GM19099 (cell line): Measurements from ENCODE around the gene ATP11A.

ENCODE experiments used
- POLR2A ChIP-seq: IDR thresholded peaks from 3 replicates; pipeline ENCODE4 v1.6.1; 2011; ENCODE audit warnings: low read depth; ENCODE audit not compliant: insufficient read length; ENCODE audit errors: extremely low read depth

The ATP11A gene

DNA sequence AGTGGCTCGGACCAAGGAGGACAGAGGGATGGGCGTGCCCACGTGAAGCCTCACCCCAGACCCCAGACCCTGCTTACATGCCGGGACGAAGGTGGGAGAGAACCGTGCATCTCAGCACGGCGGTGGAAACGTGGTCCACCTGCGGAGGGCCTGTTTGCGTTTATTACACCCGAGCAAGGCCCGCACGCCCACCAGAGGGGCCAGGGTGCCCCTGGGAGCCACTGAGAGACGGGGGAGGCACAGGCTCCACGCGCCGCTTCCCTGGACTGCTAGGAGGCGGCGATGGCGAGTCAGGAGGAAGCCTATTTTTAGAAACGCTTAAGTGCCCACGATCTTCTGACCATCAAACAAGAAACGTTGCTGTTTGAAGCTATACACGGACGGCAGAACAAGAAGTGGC is 80.7 kb downstream of the ATP11A start:
- no peak for TF ChIP-seq POLR2A

DNA sequence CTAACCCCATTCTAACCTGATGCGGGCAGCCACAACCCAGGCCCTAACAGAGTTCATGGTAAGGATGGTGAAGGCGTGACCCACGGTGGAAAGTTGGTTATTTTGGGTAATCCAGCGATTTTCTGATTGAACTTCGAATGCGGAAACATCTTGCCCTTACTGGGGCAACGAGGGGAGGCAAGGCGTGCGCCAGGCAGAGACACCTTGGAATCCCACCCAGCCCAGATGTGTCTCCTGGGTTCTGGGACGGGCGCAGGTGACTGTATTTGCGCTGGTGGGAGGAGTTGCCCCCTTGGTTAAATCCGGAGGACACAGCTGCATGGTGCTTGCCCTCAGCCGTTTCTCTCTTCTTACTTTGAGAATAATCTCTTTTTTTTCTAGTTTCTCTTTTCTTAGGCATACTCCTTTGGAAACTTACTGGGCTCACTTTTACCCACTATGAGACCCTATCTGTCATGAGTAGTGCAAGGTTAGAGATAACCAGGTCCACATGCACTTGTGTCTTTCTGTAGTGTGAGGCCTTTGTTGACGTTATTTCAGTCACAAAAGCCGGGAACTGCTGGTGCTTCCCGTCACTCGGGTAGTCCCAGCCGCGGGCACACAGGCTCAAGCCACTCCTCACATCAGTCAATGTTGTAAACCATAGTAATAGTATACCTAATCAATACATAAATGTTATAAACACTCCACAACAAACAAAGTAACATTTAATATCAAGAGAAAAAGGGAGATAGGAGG is 81.5 kb downstream of the ATP11A start:
- TF ChIP-seq POLR2A: no peak

DNA sequence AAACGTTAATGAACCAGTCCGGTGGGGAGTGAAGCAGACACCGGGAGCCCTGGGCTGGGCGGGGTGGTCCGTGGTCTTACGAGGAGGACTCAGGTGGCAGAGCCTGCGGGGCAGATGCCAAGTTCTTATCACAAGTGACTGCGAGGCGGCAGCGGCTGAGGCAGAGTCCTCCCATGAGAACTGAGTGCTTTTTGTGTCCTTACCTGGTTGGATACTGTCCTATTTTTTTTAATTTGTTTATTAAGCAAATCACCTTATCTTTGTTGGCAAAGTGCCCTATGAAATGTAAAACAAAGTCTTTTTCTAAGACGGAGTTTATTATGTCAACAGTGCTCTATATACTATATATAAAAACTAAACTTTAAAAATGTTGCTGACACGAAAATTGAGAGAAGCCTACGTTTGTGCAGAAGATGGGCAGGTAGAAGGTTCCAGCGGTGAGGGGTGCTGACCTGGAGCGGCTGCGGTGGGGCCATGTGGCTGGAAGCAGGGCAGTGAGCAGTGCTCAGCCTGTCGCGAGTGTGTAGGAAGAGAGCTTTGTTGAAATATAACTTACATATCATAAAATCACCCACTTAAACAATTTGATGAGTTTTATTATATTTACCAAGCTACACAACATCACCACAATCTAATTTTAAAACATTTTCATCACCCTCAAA is 82.2 kb downstream of the ATP11A start:
- TF ChIP-seq POLR2A: no peak

DNA sequence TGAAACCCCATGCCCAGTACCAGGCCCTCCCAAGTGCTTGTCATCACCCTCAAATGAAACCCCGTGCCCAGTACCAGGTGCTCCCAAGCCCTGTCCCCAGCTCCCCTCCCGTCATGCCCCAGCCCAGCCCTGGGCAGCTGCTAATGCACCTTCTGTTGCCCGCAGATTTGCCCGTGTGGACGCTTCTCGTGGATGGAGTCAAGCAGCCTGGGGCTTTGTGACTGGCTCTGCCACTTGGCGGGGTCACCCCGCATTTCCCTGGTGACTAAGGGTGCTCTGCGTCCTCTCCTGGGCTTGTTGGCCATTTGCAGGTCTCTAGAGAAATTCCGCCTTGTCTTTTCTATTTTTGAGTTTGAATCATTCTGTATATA is 82.7 kb downstream of the ATP11A start:
- no peak for TF ChIP-seq POLR2A

DNA sequence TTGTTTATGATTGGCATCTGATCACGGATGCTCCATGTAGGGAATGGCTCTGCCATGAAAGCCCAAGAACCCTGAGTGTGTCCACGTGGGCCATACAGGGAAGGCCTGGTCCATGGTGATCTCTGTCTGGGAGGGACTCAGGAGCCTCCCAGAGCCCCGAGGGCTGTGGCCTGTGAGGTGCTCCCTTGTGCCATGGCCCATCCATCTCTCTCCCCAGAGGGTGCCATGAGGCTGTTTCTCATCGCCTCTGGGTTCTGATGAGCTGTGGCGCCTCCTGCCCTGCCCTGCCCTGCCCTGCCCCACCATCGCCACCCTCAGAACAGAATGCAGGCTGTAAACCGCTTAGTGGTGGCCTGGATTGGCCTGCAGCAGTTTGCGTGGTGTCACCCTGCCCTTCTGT is 83.1 kb downstream of the ATP11A start:
- TF ChIP-seq POLR2A: no peak

DNA sequence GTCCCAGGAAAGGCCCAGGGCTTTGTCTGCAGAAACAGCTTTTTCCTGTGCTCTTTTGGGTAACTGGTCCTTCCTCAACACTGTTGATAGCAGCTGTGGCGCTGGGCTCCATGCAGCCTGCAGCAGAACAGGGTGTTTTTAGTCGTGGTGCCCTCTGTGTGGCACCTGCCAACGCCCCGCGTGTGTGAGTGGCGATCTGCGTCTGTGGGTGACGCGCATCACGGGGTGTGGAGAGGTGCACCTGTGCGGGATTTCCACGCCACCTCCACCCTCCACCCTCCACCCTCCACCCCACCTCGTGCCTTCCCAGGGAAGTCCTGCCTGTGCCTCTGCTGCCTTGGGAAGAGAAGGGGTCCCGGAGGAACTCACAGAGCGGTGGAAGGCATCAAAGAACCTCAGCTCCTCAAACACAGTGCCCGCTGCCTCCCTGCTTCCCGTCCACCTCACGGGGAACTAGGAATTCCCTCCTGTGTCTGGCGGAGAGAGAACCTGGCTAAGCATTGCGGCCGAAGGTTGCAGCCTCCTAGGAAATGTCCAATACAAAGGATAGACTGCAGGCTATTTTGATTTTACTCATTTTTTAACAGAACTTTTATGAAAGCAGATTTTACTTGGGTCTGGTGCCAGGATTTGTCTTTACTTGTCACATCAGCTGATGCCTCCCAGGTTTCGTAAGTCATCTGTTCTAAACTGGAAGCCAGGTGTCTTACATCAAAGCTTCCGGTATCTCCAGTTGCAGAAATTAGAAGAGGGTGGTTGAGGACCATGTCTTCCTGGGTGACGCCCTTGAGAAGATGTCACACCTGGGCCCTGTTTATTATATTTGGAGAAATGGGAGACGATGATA is 84.0 kb downstream of the ATP11A start:
- no peak for TF ChIP-seq POLR2A

DNA sequence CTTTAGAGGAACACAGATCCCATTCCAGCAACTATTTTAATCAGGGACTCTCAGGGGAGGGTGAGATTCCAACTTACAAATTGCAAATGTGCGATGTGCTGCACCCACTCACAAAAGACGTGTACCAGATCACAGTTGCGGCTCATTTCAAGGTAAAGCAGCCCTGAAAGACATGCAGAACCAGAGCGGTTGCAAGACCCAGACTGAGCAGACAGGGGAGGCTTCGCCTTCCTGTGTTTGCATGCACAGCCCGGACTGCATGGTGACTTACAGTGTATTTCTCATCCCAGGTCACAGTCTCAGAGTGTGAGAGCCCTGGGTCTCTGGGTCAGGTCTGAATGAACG is 84.6 kb downstream of the ATP11A start:
- TF ChIP-seq POLR2A: no peak

DNA sequence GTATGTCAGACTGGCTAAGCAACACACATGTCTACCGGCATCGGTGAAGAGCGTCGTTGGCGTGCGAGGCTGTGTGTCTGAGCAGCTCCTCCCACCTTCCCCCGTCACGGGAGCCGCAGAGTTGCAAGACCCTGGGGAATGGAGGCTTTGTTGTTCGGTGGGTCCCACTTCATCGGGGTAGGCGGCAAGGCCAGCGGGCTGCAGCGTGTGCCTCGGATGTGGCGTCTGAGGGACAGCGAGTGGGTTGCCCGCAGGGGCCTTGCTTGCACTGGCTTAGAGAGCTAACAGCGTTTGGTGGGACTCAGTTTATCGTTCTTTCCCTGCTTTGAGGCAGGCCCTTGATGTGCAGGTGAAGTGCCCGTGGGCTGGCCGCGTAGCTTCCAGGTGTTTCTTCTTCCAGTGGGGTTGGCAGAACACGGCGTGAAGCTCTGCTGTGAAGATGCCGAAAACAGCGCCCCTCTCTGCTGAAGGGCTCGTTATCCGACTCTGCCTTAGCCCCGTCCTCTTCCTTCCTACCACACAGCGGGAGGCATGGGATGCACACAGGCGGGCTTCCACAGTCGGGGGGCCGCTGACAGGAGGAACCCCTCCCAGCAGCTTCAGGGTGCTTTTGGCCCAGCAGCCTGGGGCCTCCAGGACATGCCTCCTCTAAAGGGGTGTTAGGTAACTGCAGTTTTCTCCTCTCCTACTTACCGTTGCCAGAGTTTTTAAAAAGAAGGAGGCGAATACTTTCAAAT is 85.2 kb downstream of the ATP11A start:
- TF ChIP-seq POLR2A: no peak

DNA sequence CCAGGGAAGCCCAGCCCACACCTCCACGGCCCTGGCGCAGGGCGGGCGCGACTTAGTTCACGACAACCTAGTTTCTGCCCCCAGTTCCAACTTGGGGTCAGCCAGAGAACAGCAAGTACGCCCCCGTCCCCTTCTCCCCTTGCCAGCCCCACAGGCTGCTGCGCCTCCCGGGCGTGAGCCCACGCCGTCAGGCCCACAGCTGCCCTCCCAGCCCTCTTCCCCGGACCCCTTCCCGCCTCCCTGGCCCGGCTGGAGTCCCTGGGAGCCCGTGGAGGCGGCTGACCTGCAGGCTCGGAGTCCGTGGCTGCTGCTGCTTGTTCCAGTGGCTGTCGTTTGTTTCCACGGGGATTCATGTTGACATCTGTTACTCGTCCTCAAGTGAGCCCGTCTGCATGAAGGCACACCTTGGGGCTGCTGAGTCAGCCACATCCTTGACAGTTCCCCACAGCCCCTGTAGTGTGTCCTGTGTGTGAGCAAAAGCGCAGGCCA is 86.0 kb downstream of the ATP11A start:
- no peak for TF ChIP-seq POLR2A

DNA sequence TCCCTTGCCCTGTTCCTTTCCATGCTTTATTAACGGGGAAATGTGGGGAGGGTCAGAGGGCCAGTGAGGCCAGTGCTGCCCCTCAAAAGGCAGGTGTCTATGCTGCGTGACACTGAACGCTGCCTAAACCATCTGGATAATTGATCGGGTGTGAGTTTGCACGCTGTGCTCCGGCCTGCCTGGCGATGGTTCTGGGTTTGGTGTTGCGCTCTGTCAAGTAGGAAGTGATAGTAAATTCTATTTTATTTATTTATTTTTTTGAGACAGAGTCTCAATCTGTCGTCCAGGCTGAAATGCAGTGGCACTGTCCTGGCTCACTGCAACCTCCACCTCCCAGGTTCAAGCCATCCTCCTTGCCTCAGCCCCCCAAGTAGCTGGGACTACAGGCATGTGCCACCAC is 86.5 kb downstream of the ATP11A start:
- no peak for TF ChIP-seq POLR2A

DNA sequence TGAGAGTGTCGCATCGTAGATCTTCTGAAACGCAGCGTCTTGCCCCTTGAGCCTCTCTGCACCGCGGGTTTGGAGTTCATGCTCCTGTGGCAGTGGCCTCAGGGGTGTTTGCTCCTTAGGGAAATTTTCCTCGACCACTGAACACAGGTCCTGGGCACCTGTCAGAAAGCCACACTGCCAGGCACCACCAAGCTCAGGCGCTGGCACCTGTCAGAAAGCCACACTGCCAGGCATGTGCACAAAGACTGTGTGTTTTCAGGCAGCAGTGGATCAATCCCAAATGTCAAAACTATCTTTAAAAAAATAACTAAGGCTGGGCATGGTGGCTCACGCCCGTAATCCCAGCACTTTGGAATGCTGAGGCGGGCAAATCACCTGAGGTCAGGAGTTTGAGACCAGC is 87.1 kb downstream of the ATP11A start:
- TF ChIP-seq POLR2A: no peak

DNA sequence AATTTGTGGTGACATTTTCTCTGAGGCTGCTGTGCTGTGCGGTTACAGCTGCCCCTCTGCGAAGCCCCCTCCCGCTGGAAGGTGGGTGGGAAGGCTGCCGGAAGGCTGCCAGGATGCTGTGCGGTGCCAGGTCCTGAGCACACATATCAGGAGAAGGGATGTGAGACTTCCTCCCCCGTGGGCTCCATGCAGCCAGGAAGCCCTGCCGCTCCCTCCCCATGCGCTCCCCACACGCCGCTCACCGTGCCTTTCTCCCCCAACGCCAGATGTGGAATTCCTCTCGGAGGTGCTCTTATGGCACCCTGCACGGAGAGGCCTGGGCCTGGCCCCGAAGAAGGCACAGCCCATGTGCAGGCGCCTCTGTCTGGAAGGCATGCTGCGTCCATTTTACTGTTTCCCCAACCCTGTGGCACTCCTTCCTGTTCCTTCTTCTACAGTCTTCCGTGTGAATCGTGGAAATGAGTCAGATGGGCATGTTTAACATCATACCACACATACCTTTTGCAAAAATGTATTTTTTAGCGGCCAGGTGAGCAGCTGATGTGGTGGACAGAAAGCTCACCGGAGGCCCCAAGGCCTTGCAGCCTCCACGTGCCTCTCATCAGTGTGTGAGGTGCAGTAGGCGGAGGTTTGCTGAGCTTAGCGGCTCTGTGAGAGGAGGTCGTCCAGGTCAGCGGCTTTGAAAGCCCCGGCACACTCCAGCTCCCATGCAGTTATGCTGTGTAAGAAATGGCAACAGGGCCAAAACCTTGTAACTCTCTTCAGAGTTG is 88.0 kb downstream of the ATP11A start:
- no peak for TF ChIP-seq POLR2A

DNA sequence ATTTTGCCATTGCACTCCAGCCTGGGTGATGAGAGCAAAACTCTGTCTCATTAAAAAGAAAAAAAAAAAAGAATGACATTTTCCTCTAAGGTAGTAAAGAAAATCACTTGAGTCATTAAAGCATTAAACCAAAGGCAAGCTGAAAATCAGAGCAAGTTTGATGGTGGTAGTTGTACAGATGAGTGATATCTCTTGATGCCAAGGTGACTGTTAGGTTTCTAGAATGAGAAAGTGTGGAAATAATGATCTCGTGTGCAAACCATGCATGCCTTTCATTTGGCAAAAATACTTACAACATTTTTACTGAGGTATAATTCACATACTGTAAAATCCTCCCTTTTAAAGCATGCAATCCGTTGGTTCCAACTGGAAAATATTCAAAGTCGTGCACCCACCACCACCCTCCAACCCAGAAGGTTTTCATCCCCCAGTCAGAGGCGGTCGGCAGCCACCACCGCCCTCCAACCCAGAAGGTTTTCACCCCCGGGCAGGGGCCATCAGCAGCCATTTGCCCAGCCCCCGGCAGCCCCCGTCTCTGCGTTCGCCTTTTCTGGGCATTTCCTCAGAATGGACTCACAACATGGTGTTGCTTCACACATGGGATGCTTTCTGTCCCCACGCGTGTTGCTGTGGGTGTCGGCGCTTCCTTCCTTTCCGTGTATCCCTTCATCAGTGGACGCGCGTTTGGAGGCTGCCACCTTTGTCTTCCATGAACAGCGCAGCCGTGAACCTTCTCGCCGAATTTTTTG is 90.2 kb downstream of the ATP11A start:
- no peak for TF ChIP-seq POLR2A

DNA sequence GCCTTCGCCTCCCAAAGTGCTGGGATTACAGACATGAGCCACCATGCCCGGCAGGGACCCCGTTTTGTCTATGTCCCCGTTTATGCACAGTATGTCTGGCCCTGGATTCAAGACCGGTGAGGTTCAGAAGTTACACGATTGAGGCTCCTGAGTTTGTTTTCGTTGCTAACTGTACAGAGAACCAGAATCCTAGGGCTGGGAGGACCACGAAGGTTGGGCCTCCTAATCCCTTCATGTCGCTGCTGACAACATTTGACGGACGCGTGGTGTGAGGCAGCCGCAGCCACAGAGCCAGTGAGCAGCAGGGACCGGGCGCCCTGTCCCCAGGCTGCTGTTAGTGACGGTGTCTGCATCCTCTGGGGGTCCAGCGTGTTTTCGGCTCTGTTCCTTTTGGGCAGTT is 91.4 kb downstream of the ATP11A start:
- no peak for TF ChIP-seq POLR2A
